HG03342 (cell line): Measurements from ENCODE around the gene C19orf38.
"Not testable (repeated sequence)": the region's sequence is repeated elsewhere in the genome, so short reads cannot be mapped to it uniquely, and the experiment has no call there.

Source experiments
- ATAC-seq: cut with Tn5 transposase; IDR thresholded peaks from one replicate; pipeline ENCODE4 v1.9.1; 2021; ENCODE audit warnings: mild to moderate bottlenecking, moderate library complexity; ENCODE audit not compliant: unreplicated experiment

The C19orf38 gene

DNA sequence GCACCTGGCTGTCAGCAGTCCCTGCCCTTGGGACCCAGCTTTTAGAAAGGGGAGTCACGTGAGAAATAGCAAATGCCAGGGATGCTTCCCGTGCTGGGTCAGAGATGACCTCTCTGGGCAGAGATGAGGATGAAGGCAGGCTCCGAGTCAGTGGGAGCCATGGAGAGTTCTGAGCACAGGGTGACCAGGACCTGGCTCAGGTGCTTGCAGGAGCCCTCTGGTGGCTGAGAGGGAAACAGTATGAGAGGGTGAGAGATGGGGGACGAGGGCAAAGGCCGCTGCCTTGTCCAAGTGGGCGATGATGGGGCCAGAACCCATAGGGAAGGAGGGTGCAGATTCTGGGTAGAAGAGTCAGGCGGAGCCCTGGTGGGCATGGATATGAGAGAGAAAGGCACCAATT is 28.0 kb upstream of the C19orf38 start:
- ATAC-seq: no peak

DNA sequence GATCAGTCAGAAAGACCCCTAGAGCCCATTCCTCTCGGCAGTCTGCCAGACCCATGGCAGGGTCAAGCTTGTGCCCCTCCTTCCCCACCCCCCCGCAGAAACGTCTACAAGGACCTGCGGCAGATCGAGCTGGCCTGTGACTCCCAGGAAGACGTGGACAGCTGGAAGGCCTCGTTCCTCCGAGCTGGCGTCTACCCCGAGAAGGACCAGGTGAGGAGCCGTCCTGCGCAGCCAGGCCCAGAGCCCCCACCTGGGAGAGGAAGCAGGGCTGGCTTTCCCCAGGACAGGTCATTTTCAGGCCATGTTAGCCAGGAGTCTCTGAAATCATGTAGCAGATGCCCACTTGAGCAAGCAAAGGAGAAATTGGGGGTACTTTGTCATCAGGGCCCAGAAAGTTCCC is 24.5 kb upstream of the C19orf38 start:
- ATAC-seq: no peak

DNA sequence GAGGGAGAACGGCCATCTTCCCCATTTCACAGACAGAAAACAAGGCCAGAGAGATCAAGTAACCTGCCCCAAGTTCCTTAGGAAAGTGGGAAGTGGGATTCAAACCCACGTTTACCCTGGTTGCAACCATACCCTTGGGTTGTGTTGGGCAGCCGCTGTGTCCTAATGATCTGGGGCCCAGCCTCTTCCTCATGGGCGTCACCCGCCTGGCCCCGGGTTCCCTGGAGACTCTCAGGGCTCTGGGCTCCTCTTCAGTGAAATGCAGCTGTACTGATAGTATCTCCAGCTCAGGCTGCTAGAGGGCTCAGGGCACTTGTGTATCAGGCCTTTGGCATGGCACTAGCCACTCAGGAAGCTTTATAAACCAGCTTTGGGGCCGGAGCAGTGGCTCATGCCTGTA is 22.0 kb upstream of the C19orf38 start:
- ATAC-seq: no peak

DNA sequence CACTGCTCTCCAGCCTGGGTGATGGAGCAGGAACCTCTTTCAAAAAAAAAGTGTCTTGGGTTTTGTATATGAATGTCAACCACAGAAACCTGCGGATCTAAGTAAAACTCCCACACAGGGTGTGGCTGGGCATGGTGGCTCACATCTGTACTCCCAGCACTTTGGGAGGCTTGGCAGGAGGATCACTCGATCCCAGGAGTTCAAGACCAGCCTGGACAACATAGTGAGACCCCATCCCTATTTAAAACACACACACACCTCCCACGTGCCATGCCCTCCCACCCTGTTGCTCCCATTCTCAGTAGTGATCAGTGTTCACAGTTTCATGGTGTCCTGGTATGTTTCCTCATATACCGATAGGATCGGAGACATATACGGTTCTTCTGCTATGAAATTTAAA is 21.4 kb upstream of the C19orf38 start:
- no peak for ATAC-seq

DNA sequence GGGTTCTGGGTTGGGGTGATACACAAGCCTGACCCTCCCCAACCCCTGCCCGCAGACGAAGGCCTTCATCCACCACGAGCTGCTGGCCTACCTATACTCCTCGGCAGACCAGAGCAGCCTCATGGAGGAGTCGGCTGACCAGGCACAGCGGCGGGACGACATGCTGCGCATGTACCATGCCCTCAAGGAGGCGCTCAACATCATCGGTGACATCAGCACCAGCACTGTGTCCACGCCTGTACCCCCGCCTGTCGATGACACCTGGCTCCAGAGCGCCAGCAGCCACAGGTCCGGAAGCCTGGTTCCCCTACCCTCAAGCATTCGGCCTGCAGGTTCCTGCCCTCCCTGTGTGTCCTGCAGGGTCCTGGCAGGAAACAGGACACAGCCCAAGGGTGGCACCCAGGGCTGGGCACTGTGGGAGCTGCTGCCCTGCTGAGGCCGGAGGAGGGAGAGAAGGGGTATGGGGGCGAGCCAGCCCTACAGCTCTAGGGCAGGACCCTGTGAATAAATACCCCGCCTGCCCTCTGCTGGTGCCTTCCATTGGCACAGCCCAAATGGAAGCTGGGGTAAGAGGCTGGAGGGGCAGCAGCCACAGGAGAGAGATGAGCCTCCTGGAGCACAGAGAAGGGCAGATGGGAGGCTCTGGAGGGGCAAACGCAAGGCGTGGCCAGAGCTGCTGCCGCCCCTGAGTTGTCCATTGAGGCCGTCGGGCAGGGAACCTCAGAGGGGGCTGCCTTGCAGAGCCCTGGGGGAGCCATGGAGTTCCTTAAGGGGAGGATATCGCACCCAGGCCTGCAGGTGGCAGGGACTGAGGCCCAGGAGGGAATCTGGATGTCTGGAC is 19.0 kb upstream of the C19orf38 start:
- no peak for ATAC-seq

DNA sequence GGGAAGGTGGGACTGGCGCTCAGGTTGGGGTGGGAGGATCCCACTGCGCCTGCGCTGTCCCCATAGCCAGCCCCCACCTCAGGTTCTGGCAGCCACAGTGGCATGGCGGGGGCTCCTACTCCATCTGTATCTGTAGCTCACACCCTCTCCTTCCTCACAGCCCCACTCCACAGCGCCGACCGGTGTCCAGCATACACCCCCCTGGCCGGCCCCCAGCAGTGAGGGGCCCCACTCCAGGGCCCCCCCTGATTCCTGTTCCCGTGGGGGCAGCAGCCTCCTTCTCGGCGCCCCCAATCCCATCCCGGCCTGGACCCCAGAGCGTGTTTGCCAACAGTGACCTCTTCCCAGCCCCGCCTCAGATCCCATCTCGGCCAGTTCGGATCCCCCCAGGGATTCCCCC is 18.2 kb upstream of the C19orf38 start:
- no peak for ATAC-seq

DNA sequence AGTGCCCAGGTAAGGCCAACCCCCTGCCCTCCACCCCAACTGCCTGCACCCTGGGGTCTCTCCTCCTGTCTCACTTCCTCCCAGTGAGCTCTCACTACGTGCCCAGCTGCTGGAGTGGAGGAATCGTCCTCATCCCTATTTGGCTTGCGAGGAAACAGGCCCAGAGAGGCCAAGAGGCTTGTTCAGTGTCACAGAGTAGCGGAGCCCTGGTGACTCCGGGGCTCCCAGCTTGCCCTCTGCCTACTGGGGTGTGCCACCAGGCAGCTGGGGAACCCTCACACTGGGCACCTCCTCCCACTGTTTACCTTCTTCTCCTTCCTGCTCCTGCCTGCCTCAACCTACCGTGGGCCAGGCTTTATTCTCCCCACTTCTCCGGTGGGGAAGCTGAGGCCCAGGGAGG is 17.8 kb upstream of the C19orf38 start:
- ATAC-seq: no peak

DNA sequence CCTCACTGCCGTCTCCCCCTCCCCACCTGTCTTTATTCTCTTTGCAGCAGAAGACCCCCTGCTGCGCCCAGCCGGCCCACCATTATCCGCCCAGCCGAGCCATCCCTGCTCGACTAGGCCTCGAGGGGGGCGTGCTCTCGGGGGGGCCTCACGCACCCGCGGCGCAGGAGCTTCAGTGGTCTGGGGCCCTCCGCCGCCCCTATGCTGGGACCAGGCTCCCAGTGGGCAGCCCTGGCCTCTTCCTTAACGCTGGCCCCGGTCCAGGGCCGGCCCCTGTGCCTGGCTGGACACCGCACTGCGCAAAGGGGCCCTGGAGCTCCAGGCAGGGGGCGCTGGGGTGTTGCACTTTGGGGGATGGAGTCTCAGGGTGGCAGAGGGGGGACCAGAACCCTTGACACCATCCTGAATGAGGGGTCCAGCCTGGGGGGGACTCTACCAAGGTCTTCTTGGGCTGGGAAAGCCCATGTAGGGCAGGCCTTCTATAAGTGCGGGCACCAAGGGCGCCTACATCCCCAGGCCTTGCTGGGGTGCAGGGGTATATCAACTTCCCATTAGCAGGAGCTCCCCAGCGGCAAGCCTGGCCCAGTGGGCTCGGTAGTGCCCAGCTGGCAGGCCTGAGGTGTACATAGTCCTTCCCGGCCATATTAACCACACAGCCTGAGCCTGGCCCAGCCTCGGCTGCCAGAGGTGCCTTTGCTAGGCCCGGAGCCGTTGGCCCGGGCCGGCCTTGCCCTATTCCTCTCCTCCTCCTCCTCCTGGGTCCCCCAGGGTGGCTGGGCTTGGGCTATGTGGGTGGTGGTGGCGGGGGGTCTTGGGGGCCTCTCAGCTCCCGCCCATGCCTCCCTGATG is 17.1 kb upstream of the C19orf38 start:
- ATAC-seq: no peak

DNA sequence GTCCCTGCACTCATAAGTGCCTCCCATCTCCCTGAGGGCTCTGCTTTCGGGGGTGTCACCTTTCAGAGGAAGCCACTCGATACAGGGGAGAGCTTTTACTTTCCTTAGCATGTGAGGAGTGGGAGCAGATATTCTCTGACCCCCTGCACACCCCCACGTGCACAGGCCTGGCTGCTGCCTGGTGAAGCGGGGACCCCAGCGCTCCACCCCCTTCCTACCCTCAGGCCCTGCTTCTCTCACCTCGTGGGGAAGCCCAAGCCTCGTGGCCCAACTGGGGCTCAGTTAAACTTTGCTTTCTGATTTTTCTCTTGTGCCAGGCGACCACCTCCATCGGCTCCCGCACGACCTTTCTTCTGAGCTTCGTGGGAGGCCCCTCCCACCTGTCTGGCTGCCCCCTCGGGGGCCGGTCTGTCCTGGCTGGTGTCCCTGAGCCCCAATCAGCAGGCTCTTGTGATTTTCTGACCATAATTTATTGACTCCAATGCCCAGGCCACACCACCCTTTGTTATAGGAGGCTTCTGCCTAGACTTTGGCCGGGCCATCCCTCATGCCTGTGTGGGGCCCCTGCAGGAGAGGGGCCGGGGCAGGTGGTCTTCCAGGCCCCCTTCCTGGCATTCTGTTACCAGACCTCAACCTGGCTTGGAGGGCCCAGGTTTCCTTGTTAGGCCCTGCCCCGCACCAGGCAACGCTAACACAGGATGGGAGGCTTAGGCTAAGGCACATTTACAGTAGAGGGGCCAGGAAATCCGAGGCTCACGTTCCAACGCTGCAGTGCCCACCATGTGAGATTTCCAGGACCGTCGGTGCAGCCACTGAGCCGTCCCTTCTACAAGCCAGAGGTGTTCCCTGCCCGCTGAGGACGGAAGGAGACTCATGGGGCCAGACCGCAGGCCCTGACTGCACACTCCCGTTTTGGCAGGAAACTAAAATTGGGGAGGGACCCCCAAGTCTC is 16.0 kb upstream of the C19orf38 start:
- ATAC-seq: no peak

DNA sequence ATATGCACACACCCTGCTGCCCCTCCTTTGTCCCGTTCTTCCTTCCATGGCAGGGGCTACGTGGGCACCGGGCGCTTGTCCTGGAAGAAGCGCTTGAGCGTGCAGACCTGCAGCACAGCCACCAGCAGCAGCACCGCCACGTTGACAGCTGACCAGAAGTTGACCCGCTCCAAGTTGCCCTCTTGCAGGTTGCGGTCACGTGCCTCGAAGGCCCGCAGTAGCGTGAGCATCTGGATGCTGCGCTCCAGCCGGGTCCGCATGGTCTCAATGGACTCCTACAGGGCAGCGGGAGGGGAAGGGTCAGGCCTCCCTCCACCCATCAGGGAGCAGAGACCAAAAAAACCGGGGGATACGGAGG is 15.3 kb upstream of the C19orf38 start:
- ATAC-seq: no peak

DNA sequence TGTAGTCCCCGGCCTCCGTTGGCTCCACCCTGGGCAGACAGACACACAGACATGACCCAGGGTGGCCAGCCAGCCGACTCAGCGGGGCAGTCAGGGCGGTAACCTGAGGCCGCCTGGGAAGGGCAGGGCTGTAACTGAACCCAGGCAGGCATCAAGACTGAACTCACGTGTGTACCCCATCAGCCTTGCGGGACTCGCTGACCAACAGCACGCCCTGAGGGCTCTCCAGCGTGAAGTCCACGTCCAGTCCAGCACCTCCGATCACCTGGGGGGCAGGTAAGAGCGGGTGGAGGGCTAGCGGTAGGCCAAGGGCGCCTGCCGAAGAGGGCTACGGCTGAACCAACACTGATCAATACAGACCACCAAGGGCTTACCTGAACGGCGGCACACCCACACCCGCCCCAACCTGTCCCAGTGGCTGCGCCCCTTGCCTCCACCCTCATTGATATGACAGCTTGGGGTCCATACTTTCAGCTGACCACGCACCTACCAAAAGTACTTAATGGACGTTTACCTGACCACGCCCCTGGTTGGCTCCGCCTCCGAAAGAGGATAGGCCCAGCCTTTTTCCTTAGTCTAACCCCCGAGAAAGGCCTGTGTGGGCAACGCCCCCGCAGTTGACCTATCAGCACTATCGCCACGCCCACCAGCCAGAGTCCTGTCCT is 13.0 kb upstream of the C19orf38 start:
- ATAC-seq: no peak

DNA sequence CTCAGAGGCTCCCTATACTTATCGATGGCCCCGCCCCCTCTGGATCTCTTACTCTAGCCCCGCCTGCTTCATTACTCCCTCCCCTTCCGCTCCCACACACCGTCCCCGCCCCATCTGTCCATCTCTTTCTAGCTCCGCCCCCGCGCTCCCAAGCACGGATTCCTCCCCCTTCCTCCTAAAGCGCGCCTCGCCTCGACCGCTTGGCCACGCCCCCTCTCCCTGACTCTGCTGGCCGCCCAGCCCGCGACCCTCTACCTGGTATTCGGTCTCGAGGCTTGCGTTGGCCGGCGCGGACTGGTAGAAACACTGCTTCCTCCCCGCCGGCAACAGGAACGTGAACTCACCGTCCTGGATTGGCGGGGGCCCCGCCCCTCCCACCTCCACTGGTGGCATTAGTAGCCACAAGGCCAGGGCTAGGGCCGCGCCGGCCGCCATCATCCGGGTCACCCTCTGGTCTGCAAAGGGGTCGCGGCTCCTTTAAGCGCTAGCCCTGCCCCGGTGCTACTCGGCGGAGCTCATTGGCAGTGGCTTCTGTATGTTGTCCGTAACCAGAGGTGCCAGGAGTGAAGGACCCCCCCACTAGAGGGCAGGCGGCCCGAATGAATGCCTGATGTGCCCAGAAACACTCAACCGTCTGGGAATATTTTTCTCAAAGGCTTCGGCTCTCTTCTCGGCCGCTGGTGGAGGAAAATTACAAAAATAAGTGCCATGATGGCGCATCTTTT is 12.3 kb upstream of the C19orf38 start, which contains the start of gene TMED1:
TSS of gene TMED1 (minus strand) at position 459 of the 725 bp plus-strand sequence. CDS start at position 438, 21 bp downstream.
- peak; percentile 74 for ATAC-seq

DNA sequence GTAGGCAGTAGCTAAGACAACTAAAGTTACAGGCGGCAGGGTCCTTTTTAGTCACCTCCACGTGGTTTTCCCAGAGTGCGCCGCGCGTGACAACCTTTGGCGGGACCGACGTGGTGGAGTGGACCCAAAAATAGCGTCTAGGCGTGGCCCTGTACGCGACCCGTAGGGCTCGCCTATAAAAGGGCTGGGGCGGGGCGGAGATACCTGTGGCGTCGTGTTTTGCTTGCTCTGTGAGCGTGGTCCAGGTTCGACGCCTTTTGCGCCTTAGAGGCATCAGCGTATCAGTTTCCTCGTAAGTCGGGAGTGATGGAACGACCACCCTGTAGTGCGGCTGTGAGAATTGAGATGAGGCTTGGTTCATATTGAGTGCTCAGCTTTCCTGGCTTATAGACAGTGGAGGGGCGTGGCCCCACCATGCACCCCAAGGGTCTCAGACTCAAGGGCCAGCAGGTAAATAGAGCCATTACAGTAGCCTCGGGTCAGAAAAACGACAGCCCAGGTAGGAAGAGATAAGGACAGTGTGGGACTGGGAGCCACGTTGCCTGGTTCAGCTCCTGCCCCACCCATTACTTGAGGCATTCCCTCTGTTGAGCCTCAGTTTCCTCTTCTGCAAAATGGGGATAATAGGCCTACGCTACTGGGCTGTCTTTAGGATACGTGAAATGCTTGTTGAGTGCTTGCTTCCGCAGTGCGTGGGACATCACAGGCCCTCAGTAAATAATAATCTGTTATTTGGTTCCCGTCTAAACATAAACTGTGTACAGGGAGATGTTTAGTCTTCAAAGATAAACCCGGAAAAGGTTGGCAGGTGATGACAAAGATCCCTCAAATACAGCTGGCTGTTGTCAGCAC is 11.5 kb upstream of the C19orf38 start:
- no peak for ATAC-seq

DNA sequence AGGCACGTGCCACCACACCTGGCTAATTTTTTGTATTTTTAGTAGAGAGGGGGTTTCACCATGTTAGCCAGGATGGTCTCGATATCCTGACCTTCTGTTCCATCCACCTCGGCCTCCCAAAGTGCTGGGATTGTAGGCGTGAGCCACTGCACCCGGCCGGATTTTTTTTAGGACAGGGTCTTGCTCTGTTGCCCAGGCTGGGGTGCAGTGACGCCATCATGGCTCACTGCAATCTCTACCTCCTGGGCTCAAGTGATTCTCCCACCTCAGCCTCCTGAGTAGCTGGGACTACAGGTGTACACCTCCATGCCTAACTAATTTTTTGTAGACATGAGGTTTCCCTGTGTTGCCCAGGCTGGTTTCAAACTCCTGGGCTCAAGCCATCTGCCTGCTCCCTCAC is 10.6 kb upstream of the C19orf38 start:
- ATAC-seq: not testable (repeated sequence)

DNA sequence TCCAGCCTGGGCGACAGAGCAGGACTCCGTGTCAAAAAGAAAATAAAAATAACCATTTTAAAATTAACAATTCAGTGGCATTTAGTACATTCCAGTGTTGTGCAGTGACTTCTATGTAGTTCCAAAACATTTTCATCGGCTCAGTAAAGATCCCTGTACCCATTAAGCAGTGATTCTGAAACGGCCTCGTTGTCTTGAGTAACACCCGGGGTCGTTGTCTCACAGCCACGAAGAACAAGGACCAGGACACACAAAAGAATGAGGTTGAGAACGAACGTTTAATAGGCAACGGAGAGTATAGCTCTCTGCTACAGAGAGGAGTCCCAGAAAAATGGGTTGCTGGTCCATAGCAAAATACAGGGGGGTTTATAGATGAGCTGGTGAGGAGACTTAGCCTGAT is 9.8 kb upstream of the C19orf38 start:
- ATAC-seq: no peak

DNA sequence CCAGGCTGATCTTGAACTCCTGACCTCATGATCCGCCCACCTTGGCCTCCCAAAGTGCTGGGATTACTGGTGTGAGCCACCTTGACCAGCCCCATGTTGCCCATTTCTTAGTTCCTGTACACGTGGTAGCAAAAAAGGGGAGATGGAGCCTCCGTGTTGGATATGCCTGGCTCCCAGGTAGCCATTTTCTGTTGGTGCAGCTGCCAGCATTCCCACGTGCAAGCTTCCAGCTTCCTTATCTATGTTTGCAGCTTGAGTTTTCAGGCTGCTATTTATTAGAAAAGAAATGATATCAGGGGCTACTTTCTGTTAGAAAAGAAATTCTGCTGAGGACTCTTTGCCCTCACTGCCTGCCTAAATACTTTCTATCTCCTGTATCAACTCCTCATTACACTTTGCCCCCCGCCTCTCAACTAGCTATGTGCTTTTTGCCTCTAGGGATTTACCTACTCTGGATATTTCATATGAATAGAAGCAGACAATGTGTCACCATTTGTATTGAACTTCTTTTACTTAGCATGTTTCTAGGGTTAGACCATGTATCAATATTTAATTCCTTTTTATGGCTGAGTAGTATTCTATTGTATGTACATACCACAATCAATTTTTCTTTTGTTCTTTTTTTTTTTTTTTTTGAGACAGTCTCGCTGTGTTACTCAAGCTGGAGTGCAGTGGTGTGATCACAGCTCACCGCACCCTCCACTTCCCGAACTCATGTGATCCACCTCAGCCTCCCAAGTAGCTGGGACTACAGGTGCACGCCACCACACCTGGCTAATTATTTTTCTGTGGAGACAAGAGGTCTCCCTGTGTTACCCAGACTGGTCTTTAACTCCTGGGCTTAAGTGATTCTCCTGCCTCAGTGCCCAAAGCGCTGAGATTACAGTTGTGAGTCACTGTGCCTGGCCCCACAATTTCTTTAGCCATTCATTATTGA is 8.8 kb upstream of the C19orf38 start:
- no peak for ATAC-seq

DNA sequence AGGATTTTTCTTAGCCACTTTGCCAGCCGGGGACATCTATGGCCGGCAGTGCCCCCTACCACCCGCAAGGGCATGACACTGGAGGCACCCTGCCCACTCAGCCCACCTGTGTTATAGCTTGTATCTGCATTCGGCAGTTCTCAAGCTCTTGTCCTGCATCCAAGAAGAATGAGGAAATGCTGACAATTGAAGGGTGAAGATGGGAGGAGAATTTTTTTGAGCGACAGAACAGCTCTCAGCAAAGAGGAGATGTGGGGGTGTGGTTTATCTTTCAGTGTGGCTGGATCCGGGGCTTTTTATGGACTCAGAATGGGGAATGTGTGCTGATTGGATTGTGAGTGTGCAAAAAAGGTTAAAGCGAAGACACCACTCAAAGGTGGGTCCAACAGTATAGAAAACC is 5.4 kb upstream of the C19orf38 start:
- ATAC-seq: no peak
